ENCODE measurements around the gene AURKB.
"Not testable (repeated sequence)": the region's sequence is repeated elsewhere in the genome, so short reads cannot be mapped to it uniquely, and the experiment has no call there.

AURKB gene

GRCh38 chr17:8209907-8210760 lies at the start of gene AURKB:
AURKB (minus strand) TSS chr17:8210575; CDS start chr17:8210224, 351 bp downstream.
- FAIRE-seq (peak; percentile 100), DNase-seq (ENCODE audit: insufficient read length, low spot score) (peak; percentile 97)

GRCh38 chr17:8257801-8258200 lies 47.4 kb upstream of the AURKB start:
- no peak for DNase-seq (ENCODE audit: insufficient read length, low spot score)
- no peak for FAIRE-seq

- DNase-seq (ENCODE audit: insufficient read length, low spot score) (no peak), FAIRE-seq (no peak)
Observed at GRCh38 chr17:8256691-8257090, 46.3 kb upstream of the AURKB start.

DNA sequence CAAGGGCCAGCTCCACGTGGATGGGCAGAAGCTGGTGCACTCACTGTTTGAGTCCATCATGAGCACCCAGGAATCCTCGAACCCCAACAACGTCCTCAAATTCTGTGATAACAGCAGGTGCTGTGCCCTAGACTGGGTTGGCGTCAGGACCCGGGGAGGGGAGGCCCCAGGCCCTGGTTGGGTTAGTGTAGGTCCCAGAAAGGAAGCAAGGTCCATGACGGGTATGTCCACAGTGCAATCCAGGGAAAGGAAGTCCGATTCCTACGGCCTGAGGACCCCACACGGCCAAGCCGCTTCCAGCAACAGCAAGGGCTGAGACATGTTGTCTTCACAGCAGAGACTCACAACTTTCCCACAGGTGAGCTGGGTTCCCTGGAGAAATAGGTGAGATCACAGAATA lies 45.9 kb upstream of the AURKB start:
- no peak for DNase-seq (ENCODE audit: insufficient read length, low spot score)
- no peak for FAIRE-seq

GRCh38 chr17:8255499-8255898 lies 45.1 kb upstream of the AURKB start:
- no peak for FAIRE-seq

DNA sequence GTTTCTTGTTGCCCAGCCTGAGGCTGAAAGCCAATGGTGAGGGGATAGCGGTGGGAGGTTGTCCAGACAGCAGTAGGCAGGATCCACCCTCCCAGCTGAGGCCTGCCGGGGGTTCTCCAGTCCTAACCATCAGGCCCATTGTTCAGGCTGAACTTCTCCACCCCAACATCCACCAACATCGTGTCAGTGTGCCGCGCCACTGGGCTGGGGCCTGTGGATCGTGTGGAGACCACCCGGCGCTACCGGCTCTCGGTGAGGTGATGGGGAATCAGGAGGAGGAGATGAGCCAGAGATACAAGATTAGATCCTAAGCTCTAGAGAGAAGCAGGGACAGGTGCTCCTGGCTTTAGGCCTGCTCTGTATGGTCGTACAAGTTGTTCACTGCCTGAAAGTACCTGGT lies 44.5 kb upstream of the AURKB start:
- DNase-seq (ENCODE audit: insufficient read length, low spot score) (no peak), FAIRE-seq (no peak)

More at GRCh38 chr17:8255499-8255898, 45.1 kb upstream of the AURKB start:
- no peak for DNase-seq (ENCODE audit: insufficient read length, low spot score)

DNA sequence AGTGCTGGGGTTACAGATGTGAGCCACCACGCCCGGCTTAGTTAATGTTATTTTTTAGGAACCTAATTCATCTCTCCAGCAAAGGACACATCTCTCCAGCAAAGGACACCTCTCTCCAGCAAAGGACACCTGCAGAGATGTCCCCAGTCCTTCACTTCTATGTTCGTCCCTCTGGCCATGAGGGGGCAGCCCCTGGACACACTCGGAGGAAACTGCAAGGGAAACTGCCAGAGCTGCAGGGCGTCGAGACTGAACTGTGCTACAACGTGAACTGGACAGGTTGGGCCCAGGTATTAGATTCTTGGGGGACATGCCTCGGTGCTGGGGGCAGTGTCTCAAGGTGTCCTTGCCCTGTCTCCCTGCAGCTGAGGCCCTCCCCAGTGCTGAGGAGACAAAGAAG lies 43.4 kb upstream of the AURKB start:
- FAIRE-seq (no peak), DNase-seq (ENCODE audit: insufficient read length, low spot score) (no peak)

DNA sequence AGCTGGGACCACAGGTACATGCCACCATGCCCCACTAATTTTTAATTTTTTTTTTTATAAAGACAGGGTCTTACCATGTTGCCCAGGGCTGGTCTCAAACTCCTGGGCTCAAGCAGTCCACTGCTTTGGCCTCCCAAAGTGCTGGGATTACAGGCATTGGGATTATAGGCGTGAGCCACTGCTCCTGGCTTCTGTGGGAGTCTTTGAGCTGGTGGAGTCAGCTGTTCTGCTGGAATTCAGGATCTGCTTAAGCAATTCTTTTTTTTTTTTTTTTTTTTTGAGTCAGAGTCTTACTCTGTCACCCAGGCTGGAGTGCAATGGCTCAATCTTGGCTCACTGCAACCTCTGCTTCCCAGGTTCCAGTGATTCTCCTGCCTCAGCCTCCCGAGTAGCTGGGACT lies 41.0 kb upstream of the AURKB start:
- not testable (repeated sequence) for FAIRE-seq

DNA sequence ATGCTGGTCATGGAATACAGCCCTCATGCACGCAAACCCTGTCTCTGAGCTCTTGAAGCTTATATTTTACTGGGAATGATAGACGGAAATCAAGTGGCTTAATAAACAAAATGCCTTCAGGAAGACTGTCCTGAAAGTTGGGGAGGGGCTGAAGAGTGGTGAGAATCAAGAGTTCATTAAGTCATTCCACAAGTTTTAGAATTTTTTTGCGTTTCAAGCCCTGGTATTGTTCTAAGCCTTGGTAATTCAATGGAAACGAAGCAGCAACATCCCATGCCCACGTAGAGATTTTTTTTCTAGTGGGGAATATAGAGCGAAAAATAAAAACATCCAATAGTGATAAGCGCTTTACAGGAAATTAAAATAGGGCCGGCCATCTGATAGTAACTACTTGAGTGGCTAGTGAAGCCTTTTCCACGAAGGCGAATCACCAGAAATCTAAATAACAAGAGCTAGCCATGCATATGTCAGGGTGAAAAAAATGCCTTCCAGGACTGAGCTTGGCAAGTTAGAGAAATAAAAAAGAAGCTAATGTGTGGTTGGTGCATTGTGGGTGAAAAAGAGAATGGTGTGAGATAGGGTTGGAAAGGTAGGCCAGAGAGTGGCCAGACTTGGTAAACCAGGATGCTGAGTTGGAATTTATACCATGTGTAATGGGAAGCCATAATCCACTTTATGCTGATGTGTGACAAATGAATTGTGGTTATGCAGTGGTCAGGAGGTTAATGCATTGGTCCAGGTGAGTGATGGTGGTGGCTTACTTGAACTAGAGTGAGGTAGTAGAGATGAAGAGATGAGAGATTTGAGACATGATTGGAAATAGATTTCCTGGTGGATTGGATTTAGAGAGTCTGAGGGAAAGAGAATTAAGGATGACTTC lies 39.5 kb upstream of the AURKB start:
- FAIRE-seq (peak; percentile 49), DNase-seq (ENCODE audit: insufficient read length, low spot score) (no peak)

More for the DNA sequence above, 41.0 kb upstream of the AURKB start:
- DNase-seq (ENCODE audit: insufficient read length, low spot score), result not testable (repeated sequence)

DNA sequence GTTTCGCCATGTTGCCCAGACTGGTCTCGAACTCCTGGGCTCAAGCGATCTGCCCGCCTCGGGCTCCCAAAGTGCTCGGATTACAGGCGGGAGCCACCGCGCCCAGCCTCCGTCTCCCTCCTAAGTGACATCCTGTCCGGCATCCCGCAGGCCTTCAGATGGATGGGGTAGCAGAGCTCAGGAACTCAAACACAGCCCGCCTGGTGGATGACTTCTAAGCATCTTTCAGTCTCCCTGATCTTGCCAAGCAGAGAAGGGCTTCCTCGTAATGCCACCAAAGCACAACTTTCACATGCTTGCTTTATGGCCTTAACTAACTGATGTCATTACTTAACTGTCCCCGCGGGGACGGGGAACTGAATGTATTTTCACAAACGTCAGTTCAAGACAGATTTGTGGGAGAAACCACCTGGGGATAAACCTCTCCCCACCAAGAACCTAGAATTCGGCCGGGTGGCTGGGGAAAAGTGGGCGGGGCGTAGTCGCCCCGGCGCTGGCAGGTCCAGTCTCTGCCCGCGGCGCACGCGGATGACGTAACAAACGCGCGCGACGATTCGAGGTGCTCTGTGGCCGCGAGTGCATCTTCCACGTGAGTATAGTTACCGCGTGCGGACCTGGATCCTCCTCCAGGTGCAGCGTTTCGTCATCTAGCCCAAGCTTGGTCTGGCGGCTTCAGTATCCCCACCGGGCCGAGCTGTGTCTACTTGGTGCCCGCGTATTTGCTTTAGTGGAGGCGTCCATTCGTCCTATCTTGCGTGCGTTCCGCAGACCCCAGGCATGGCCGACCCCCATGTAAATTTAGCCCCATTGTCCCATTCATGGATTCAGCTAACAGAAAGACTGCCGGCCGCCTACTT lies 38.6 kb upstream of the AURKB start, which contains the start of gene PFAS:
TSS of gene PFAS (plus strand) at position 539 of the 857 bp plus-strand sequence. CDS start 4,649 bp downstream, outside the sequence.
- FAIRE-seq (peak; percentile 96), DNase-seq (ENCODE audit: insufficient read length, low spot score) (peak; percentile 84)

DNA sequence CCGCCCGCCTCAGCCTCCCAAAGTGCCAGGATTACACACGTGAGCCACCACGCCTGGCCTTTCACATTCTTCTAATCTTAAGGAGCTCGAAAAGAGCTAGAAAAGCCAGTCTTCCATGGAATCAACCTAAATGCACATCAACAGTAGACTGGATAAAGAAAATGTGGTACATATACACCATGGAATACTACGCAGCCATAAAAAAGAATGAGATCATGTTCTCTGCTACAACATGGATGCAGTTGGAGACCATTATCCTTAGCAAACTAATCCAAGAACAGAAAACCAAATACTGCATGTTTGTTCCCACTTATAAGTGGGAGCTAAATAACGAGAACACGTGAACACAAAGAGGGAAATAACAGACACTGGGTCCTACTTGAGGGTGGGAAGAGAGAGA lies 34.4 kb upstream of the AURKB start:
- DNase-seq (ENCODE audit: insufficient read length, low spot score), result no peak
- no peak for FAIRE-seq

DNA sequence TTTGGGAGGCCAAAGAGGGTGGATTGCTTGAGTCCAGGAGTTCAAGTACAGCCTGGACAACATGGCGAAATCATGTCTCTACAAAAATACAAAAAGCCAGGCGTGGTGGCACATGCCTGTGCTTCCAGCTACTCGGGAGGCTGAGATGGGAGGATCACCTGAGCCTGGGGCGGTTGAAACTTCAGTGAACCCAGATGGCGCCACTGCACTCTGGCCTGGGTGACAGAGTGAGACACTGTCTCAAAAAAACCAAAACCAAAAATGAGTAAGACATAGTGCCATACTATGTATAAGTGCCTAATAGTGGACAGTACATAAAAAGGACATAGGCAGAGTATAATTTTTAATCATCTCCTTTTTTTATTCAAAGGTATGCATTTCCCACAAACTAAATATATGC lies 33.5 kb upstream of the AURKB start:
- FAIRE-seq, result no peak
- no peak for DNase-seq (ENCODE audit: insufficient read length, low spot score)

DNA sequence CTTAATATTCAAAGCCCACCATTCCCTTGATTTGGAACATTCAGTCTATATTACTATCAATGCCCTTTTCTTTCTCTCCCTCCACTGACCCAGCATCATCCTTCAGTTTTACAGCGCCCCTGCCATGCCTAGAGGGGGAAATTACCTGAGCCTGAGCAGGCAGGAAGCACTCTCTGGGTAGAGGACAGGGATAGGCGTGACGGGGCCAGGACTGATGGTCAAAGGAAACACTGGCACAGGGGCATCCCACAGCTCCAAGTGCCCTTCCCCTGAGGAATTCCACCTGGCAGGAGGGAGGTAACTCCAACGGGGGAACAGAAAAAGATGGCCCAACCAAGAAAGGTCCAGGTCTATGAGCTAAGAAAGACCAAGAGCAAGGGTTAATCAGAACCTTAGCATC lies 27.5 kb upstream of the AURKB start:
- no peak for FAIRE-seq
- DNase-seq (ENCODE audit: insufficient read length, low spot score), result no peak

DNA sequence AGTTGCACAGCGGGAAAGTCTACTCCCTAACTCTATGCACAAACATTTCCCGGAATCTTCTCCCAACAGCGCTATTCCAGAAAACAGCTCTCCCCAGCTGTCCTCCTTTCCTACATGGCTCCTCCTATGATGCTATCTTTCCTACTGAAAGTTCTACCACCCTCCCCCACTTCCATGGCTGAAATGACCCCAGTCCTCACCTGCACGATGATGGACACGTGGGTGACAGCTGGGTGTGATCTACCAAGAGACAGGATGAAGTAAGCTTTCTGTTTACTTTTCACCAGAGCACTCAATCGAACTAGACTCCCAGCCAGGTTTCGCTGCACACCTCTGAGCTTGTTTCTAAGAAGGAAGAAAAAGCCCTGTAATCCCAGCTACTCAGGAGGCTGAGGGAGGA lies 26.8 kb upstream of the AURKB start:
- DNase-seq (ENCODE audit: insufficient read length, low spot score), result no peak
- no peak for FAIRE-seq

DNA sequence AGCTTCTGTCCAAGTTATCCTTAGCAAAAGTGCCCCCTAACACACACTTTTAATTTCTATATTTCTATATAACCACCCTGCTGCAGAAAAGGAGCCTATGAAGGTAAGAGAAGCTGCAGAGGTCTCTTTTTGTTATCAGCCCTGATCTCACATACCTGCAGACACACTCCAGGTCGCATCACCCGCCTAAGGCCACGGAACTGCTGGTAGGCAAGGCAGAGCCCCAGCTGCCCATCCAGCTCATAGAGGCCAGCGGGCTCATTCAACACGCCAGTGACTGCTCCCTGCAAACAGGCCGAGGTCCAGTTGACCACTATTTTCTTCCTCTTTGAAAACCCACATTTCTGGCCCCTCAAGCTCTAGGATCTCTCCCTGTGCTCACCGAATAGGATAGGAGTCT lies 25.3 kb upstream of the AURKB start:
- FAIRE-seq (no peak), DNase-seq (ENCODE audit: insufficient read length, low spot score) (no peak)

DNA sequence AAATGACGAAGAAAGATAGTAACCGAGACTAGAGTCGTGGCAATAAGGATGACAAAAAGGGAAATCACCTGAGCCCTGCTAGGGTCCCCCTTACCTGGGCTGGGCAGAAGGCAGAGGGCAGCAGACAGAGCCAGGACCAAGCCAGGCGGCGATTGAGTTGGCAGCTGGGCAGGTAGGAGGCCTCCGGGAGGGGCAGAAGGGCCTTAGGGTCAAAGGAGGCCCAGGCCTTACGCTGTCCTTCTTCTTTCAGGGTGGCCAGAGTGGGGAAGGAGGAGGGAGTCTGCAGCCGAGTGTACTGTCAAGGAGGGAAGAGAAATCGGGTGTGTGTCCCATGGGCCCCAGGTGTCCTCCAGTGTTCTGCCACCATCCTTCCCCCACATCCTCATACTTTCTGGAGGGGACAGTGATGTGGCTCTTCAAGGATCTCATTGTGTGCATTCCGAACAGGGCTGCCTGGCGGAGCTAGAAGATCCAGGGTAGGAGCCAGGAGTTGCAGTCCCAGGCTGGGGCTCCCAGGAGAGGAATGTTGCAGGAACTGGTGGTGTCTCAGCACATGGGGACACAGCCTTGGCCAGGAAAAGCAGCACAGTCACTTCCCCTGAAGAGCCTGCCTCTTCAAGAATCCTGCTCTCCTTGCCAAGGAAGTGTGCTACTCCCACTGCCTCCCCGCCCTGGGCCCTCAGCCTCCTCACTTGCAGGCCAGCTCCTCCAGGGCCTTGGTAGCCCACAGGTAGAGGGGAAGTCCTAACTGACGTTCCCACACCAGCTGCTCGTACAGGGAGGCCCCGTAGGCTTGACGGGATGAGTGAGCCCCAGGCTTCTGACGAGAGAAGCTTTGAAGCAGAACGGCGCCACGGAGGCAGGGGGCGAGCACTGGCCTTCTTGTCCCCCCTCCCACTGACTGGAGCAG lies 24.2 kb upstream of the AURKB start:
- DNase-seq (ENCODE audit: insufficient read length, low spot score), result no peak
- no peak for FAIRE-seq

DNA sequence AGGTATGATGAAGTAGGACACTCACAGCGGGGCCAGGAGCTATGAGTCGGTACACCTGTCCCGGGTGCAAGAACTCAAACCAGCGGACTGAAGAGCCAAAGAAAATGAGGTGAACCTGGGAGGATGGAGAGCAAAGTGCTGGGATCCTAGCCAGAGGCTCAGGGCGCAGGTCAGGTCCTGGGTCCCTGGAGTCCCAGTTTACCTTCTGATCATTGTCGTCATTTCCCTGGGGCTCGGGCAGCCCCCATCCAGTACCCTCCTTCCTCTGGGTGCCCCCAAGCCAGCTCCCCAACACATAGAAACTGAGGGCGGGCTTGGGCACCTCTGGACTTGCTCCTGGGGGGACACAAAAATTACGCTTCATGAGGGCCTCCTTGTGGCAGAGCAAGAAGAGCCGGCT lies 21.3 kb upstream of the AURKB start:
- no peak for FAIRE-seq

GRCh38 chr17:8227238-8227581 lies 16.8 kb upstream of the AURKB start:
- no peak for FAIRE-seq
- no peak for DNase-seq (ENCODE audit: insufficient read length, low spot score)

More for the DNA sequence above, 21.3 kb upstream of the AURKB start:
- no peak for DNase-seq (ENCODE audit: insufficient read length, low spot score)

GRCh38 chr17:8226536-8227237 lies 16.3 kb upstream of the AURKB start:
- FAIRE-seq (peak; percentile 60), DNase-seq (ENCODE audit: insufficient read length, low spot score) (peak; percentile 38)

Data from GM19239 (cell line).